Mesendoderm (in vitro differentiated cells): ENCODE results near the gene B4GALNT1.
"Not testable (repeated sequence)": the region's sequence is repeated elsewhere in the genome, so short reads cannot be mapped to it uniquely, and the experiment has no call there.

ENCODE experiments used
- DNase-seq: peaks from one replicate; pipeline ENCODE4 v3.0.0; 2013
- H2AK5ac ChIP-seq: 2 replicates; pipeline ENCODE4 v1.6.1; 2013; ENCODE audit warnings: low read length, inconsistent platforms
- H2BK120ac ChIP-seq: 2 replicates; pipeline ENCODE4 v1.6.1; 2013; ENCODE audit warnings: low read depth, mild to moderate bottlenecking, low read length, moderate library complexity, mixed read lengths
- H2BK15ac ChIP-seq: replicated peaks from 2 replicates; pipeline ENCODE4 v1.6.1; 2013; ENCODE audit warnings: low read depth, mild to moderate bottlenecking, moderate library complexity
- H2BK5ac ChIP-seq: 2 replicates; pipeline ENCODE4 v1.6.1; 2013; ENCODE audit warnings: low read length, inconsistent platforms
- H3K18ac ChIP-seq: 2 replicates; pipeline ENCODE4 v1.6.1; 2013; ENCODE audit warnings: mild to moderate bottlenecking, low read length, mixed read lengths
- H3K23ac ChIP-seq: one replicate; pipeline ENCODE4 v1.6.1; 2013; ENCODE audit warnings: low read length
- H3K27ac ChIP-seq: 2 replicates; pipeline ENCODE4 v1.5.1; 2013; ENCODE audit warnings: low read depth, mild to moderate bottlenecking, inconsistent platforms, low read length, moderate library complexity
- H3K27me3 ChIP-seq: 2 replicates; pipeline ENCODE4 v1.6.1; 2013; ENCODE audit warnings: low read length, control low read depth, mild to moderate bottlenecking, inconsistent platforms; ENCODE audit not compliant: insufficient read depth, poor library complexity
- H3K36me3 ChIP-seq: 2 replicates; pipeline ENCODE4 v1.6.1; 2013; ENCODE audit warnings: low read length, inconsistent platforms; ENCODE audit not compliant: control insufficient read depth, insufficient read depth
- H3K4ac ChIP-seq: one replicate; pipeline ENCODE4 v1.6.1; 2013; ENCODE audit warnings: low read depth, mild to moderate bottlenecking, low read length, moderate library complexity
- H3K4me1 ChIP-seq: 2 replicates; pipeline ENCODE4 v1.6.1; 2013; ENCODE audit warnings: low read depth, low read length, inconsistent platforms; ENCODE audit not compliant: control insufficient read depth
- H3K4me2 ChIP-seq: 2 replicates; pipeline ENCODE4 v1.6.1; 2013; ENCODE audit warnings: low read length
- H3K4me3 ChIP-seq: 2 replicates; pipeline ENCODE4 v1.5.1; 2013; ENCODE audit warnings: mild to moderate bottlenecking, low read length
- H3K56ac ChIP-seq: one replicate; pipeline ENCODE4 v1.6.1; 2013; ENCODE audit warnings: low read length
- H3K79me1 ChIP-seq: 2 replicates; pipeline ENCODE4 v1.6.1; 2013; ENCODE audit warnings: low read length, inconsistent platforms
- H3K79me2 ChIP-seq: 2 replicates; pipeline ENCODE4 v1.6.1; 2013; ENCODE audit warnings: mild to moderate bottlenecking, low read length; ENCODE audit not compliant: control insufficient read depth, insufficient read depth
- H3K9ac ChIP-seq: 2 replicates; pipeline ENCODE4 v1.6.1; 2013; ENCODE audit warnings: low read length, inconsistent platforms
- H4K5ac ChIP-seq: one replicate; pipeline ENCODE4 v1.6.1; 2013; ENCODE audit warnings: low read length
- H4K8ac ChIP-seq: one replicate; pipeline ENCODE4 v1.6.1; 2013; ENCODE audit warnings: low read depth, mild to moderate bottlenecking, control low read depth, low read length, moderate library complexity
- WGBS: extraction: QIAGEN DNeasy Blood & Tissue Kit; methylation state at CpG from one replicate; pipeline ENCODE4 v1.1.7; 2013; ENCODE audit warnings: low lambda C conversion rate, missing lambda C conversion rate; ENCODE audit not compliant: insufficient coverage; ENCODE audit errors: extremely low coverage; 5-methylcytosine and 5-hydroxymethylcytosine counted together

Gene B4GALNT1

GRCh38 chr12:57645990-57646658, 13.1 kb upstream of the B4GALNT1 start:
- not testable (repeated sequence) for H3K27me3 ChIP-seq, H3K27ac ChIP-seq, H2AK5ac ChIP-seq, H3K23ac ChIP-seq, H2BK5ac ChIP-seq, H4K5ac ChIP-seq, H3K4me3 ChIP-seq, H3K79me1 ChIP-seq, H3K79me2 ChIP-seq, H4K8ac ChIP-seq, H3K9ac ChIP-seq, H3K18ac ChIP-seq, H2BK120ac ChIP-seq, H3K36me3 ChIP-seq, H2BK15ac ChIP-seq, H3K4ac ChIP-seq, H3K56ac ChIP-seq, H3K4me1 ChIP-seq, H3K4me2 ChIP-seq
- peak; percentile 81 for DNase-seq
- WGBS: no CpG with 5 or more reads among the region's 13 CpGs

GRCh38 chr12:57641699-57642442, 8.9 kb upstream of the B4GALNT1 start:
- no peaks in the 10 kb centered on the region for H3K36me3 ChIP-seq
- no CpG with 5 or more reads among the region's 5 CpGs for WGBS

GRCh38 chr12:57640175-57641042, 7.4 kb upstream of the B4GALNT1 start:
- Histone ChIP-seq H3K27ac (no peak overlapping the region), H3K27me3 (no peaks in the 10 kb centered on the region)
- no CpG with 5 or more reads among the region's 7 CpGs for WGBS

More at GRCh38 chr12:57641699-57642442, 8.9 kb upstream of the B4GALNT1 start:
- DNase-seq: no peak
- H3K4me1 ChIP-seq: no peaks in the 10 kb centered on the region
- H3K27me3 ChIP-seq: no peaks in the 10 kb centered on the region
- no peak overlapping the region for H3K4me2 ChIP-seq
- H2BK15ac ChIP-seq: no peak overlapping the region
- H3K79me1 ChIP-seq: no peaks in the 10 kb centered on the region
- H3K18ac ChIP-seq: no peak overlapping the region
- no peak overlapping the region for H3K4ac ChIP-seq
- H2AK5ac ChIP-seq: no peak overlapping the region
- no peak overlapping the region for H3K23ac ChIP-seq
- no peaks in the 10 kb centered on the region for H3K79me2 ChIP-seq
- no peak overlapping the region for H4K8ac ChIP-seq
- no peak overlapping the region for H4K5ac ChIP-seq
- no peak overlapping the region for H2BK5ac ChIP-seq
- no peak overlapping the region for H3K9ac ChIP-seq
- no peak overlapping the region for H2BK120ac ChIP-seq
- no peak overlapping the region for H3K4me3 ChIP-seq
- H3K27ac ChIP-seq: no peak overlapping the region
- no peak overlapping the region for H3K56ac ChIP-seq

GRCh38 chr12:57638096-57638495, 5.1 kb upstream of the B4GALNT1 start:
- no peak overlapping the region for H2AK5ac ChIP-seq
- no peaks in the 10 kb centered on the region for H3K79me2 ChIP-seq
- no peak overlapping the region for H3K4ac ChIP-seq
- no peaks in the 10 kb centered on the region for H3K4me1 ChIP-seq
- no peak overlapping the region for H3K23ac ChIP-seq
- H2BK120ac ChIP-seq: no peak overlapping the region
- no peak overlapping the region for H3K27ac ChIP-seq
- no peak overlapping the region for H3K4me3 ChIP-seq
- H4K5ac ChIP-seq: no peak overlapping the region
- H3K27me3 ChIP-seq: no peaks in the 10 kb centered on the region
- H3K9ac ChIP-seq: no peak overlapping the region
- H3K18ac ChIP-seq: no peak overlapping the region
- no peak overlapping the region for H2BK15ac ChIP-seq
- no peak overlapping the region for H2BK5ac ChIP-seq
- H3K79me1 ChIP-seq: no peaks in the 10 kb centered on the region
- WGBS: no CpG with 5 or more reads among the region's 3 CpGs
- DNase-seq: no peak
- no peak overlapping the region for H4K8ac ChIP-seq
- H3K4me2 ChIP-seq: no peak overlapping the region
- H3K36me3 ChIP-seq: no peaks in the 10 kb centered on the region
- no peak overlapping the region for H3K56ac ChIP-seq

More at GRCh38 chr12:57640175-57641042, 7.4 kb upstream of the B4GALNT1 start:
- no peaks in the 10 kb centered on the region for H3K79me1 ChIP-seq
- no peak overlapping the region for H3K4me3 ChIP-seq
- H3K36me3 ChIP-seq: no peaks in the 10 kb centered on the region
- H3K9ac ChIP-seq: no peak overlapping the region
- H2BK15ac ChIP-seq: no peak overlapping the region
- no peak overlapping the region for H3K4me2 ChIP-seq
- no peak overlapping the region for H4K8ac ChIP-seq
- no peak overlapping the region for H2AK5ac ChIP-seq
- H3K18ac ChIP-seq: no peak overlapping the region
- no peak overlapping the region for H4K5ac ChIP-seq
- H3K23ac ChIP-seq: no peak overlapping the region
- H3K79me2 ChIP-seq: no peaks in the 10 kb centered on the region
- no peak overlapping the region for H2BK120ac ChIP-seq
- H3K4ac ChIP-seq: no peak overlapping the region
- no peak overlapping the region for H2BK5ac ChIP-seq
- no peak overlapping the region for H3K56ac ChIP-seq
- DNase-seq: no peak
- no peaks in the 10 kb centered on the region for H3K4me1 ChIP-seq

GRCh38 chr12:57637364-57637763, 4.4 kb upstream of the B4GALNT1 start:
- Histone ChIP-seq H4K8ac (no peak overlapping the region), H3K27me3 (no peaks in the 10 kb centered on the region), H3K79me2 (no peaks in the 10 kb centered on the region), H3K4me3 (no peak overlapping the region), H3K79me1 (no peaks in the 10 kb centered on the region), H3K56ac (no peak overlapping the region), H2BK120ac (no peak overlapping the region), H2BK5ac (no peak overlapping the region), H3K23ac (no peak overlapping the region), H3K18ac (no peak overlapping the region), H3K4me2 (no peak overlapping the region), H4K5ac (no peak overlapping the region), H3K4me1 (no peaks in the 10 kb centered on the region), H3K36me3 (no peaks in the 10 kb centered on the region), H2BK15ac (no peak overlapping the region), H3K27ac (no peak overlapping the region), H3K9ac (no peak overlapping the region), H2AK5ac (no peak overlapping the region), H3K4ac (no peak overlapping the region)
- DNase-seq: no peak
- no CpG with 5 or more reads among the region's 3 CpGs for WGBS
